GM13977 (cell line): ENCODE results near the gene TMEM270.

Source experiments
- DNase-seq: peaks from one replicate; pipeline ENCODE4 v3.0.0; 2012; ENCODE audit warnings: low spot score
- CTCF ChIP-seq: IDR thresholded peaks from 2 replicates; pipeline ENCODE4 v1.5.1; 2012; ENCODE audit warnings: mild to moderate bottlenecking, control low read depth; ENCODE audit not compliant: insufficient read depth; ENCODE audit errors: extremely low read depth, missing control alignments
- in situ Hi-C: fragments of 300-500 bp; cut with MboI; formaldehyde crosslinking; loops from one replicate; pipeline ENCODE4 v1.12.0; 2022; ENCODE audit warnings: low sequenced_read_pairs, low pct_unique_long_range_greater_than_20kb, mixed read lengths, inconsistent platforms; ENCODE audit not compliant: unreplicated experiment

Gene TMEM270

GRCh38 chr7:73885975-73886798, 25.2 kb downstream of the TMEM270 start:
- DNase-seq, result no peak
- in situ Hi-C loops, result no loop called here
- TF ChIP-seq CTCF, result no peak

GRCh38 chr7:73887762-73888161, 26.8 kb downstream of the TMEM270 start:
- DNase-seq, result no peak
- in situ Hi-C loops, result no loop called here
- no peak for TF ChIP-seq CTCF

GRCh38 chr7:73888959-73889358, 28.0 kb downstream of the TMEM270 start:
- DNase-seq, result no peak
- in situ Hi-C loops, result no loop called here
- TF ChIP-seq CTCF, result no peak

GRCh38 chr7:73890555-73891147, 29.7 kb downstream of the TMEM270 start:
- TF ChIP-seq CTCF, result no peak
- no peak for DNase-seq
- in situ Hi-C loops, result no loop called here

- no peak for TF ChIP-seq CTCF
- no peak for DNase-seq
- in situ Hi-C loops, result no loop called here
These were observed 30.4 kb downstream of the TMEM270 start for GRCh38 chr7:73891178-73891885.

- in situ Hi-C loops, result no loop called here
- TF ChIP-seq CTCF, result no peak
- DNase-seq, result no peak
These were observed 31.3 kb downstream of the TMEM270 start for GRCh38 chr7:73892003-73892999.
